DMS79 (cell line): Measurements from ENCODE around the gene ATP8B4.

Experiments used
- DNase-seq: peaks from one replicate; lab custom pipeline; 2025; lab: John Stamatoyannopoulos, UW

The ATP8B4 gene

DNA sequence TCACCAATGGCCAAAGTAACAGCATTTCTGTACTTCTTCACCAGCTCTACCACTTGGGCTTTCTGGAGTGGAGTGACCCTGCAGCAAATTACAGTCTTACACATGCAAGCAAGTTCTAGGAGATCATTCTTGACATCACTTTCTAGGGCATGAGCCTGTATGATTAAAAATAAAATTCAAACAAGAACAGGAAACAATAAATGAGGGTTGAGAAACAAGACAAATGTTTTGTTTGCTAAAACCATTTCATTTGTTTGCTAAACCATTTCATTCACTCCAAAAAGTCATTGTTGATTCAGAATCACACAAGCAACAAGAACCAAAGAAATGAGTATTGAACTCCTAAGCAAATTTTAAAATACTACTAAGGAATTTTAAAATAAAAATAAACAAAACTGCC lies 220.9 kb downstream of the ATP8B4 start:
- no peak for DNase-seq

DNA sequence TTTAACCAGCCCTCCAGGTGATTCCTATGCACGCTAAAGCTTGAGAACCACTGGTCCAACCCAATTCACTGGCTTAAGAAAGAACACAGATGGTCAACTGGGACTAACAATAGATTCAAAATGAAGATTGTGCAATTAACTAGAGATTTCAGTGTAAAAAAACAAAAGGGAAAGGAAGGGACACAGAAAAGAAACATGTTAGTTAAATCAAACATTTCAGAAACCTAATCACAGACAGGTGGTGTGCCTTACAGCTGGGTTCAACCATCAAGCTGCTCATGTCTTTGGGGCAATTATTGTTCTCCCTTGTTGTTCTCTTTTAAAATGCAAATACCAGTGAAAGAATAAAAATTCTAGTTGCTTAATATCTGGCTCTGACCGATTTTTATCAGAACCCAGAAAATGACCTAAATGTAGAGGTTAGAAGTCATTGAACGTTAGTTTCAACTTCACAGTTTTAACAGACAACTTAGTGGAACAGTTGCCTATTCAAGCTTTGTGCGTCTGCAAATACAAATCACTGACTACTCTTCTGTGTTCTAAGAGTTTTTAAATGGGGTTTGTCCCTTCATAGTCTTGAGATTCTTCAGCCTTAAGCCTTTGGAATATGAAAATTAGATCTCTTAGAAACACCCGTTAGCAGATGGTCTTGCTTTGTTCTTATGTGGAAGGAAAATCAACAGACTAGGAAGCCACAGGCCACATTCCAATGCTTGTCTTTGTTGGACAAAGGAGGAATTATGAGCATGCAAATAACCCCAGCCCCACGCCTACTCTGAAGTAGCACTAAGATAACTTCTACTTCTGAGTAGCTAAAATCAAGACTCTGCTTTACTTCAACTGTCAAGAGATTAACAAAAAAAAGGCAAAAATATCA lies 223.4 kb downstream of the ATP8B4 start:
- DNase-seq, result no peak

DNA sequence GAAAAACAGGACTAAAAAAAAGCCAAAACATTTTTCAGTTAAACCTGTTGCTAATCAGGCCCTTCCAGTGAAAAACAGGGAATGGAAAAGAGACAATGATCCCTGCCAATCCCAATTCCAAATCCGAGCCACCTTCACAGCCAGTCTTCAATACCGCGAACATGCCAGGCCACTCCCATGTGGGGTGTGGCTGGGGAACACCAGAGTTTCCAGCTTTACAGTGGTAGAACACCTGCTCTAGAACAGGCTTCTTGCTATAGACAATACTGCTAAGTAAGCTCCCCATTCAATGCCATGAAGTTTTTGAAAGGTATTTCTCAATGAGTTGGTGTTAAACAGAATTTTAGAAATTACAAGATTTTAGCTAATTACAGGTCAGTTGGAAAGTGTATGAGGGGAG lies 228.3 kb downstream of the ATP8B4 start:
- no peak for DNase-seq

DNA sequence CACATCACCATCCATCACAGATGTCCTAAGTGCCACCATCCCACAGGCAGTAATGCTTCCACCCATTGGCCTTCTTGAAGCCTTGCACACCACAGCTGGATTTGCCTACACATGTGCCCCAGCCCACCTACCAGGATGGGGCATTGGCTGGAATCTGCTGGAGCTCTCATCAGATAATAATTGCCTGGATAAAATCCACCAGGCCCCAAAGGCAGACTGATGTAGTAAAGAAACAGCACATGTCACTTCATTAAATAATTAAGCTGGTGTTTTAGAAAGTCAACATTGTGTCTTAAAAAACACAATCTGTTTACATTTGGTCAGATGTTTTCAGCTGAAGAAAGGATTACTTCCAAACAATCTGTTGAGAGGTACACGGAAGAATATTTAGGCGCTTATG lies 229.5 kb downstream of the ATP8B4 start:
- no peak for DNase-seq

DNA sequence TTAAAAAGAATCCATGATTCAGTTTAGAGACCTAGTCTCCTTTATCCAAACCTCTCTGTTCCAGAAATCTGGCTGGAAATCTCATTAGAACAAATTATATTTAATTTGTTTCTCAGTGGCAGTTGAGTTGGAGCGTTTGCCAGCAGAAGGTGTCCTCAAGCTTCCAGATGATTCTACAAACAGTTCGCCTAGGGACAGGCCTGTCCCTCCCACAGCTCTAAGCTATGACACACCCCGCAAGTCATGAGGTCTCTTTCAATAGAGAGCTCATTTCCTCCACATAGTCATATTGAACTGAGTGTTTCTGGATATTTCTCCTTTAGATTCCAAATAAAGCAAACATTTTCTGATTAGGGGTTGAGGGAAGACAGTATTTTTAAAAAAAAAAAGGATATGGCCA lies 230.3 kb downstream of the ATP8B4 start:
- DNase-seq, result no peak

DNA sequence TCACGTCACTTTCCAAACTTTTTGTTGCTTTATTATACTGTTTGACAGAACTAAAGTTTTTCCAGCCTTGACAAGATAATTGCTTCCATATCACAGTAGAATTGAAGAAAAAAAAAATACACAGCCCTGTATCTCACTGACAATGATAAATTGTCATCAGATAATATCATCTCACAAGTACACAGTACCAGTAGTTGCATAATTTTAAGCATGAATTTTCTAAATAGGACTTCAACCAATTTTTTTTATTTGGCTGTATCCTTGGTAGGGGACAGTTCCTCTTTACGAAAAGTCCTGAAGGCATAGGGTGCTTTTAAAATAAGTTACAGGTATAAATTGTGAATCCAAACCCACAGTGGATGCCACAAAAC lies 230.7 kb downstream of the ATP8B4 start:
- DNase-seq, result no peak

DNA sequence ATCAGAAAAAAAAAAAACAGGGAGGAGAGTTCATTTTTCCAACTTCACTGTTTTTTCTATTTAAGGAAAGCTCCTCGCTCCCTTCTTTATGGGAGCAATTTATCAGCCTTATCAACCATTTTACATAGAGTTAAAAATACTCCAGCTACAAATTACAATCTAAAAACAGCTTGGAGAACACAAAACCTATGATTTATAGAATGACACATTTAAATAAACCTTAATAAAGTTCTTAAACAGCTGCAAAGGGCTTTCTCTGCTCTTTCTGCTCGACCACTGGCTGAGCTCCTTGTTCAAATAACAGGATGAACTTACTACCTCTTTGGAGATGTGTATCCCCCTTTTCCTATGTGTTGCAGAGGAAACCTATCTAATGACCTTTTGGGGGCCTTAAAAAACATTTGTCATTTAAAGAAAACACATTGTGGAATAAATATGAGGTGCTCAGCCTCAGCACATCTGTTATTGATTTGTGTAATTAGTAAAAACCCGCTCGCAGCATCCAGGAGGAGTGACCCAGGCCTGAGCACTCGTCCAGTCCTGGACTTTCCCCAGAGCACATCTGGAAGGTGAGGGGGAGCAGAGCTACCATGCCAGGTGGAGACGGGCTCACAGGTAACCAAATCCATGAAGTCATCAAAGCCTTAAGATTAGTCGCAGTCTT lies 231.2 kb downstream of the ATP8B4 start:
- no peak for DNase-seq

DNA sequence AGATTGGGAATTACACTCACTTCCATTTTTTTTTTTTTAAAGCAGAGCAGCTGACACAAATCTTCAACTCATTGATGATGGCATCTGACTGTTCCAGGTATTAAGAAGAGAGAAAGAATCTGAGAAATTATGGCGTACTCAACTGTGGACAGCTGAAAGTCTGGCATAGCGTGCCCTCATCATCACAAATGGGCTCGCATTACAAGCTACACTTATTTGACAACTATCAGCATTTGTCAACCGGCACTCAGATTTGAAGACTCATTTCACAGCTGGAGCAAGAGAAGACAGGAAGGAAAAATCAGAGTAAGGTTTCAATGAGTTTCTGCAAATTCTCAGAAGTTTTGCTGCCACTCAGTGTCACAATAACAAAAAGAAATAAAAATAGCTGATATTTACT lies 235.9 kb downstream of the ATP8B4 start:
- DNase-seq, result no peak

DNA sequence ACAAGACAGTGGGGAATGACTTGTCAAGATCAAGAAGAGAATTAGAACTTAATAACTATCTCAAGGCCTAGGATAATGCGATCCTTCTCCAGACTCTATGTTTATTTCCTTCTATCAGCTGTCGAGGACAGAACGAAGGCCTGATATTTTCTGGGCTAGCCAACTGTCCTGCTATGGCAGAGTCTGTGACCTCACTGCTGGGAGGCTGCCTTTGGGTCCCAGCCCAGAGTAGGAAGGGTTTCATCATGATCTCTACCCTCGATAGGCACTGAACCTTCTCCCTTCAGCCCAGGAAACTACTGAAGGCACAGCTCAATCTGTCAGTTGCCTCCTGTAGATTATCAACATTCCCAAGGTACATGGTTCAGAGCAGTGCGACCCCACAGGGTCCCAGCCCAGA lies 237.2 kb downstream of the ATP8B4 start:
- DNase-seq, result no peak

DNA sequence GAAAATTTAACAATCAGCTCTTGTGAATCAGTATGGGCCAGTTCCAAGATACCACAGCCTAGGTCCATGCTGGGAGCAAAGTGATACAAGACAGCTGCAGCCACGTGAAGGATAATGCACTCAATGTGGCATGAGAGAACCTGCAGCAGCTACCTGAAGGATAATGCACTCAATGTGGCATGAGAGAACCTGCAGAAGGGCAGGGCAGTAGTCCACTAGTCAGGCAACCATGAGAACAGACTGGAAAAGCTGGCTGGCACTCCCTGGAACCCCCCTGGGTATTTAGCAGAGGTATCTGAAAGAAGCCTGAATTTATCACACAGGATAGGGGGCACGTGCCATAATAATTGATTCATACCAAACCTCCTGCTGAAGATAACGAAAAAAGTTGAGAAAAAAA lies 237.6 kb downstream of the ATP8B4 start:
- DNase-seq, result no peak

DNA sequence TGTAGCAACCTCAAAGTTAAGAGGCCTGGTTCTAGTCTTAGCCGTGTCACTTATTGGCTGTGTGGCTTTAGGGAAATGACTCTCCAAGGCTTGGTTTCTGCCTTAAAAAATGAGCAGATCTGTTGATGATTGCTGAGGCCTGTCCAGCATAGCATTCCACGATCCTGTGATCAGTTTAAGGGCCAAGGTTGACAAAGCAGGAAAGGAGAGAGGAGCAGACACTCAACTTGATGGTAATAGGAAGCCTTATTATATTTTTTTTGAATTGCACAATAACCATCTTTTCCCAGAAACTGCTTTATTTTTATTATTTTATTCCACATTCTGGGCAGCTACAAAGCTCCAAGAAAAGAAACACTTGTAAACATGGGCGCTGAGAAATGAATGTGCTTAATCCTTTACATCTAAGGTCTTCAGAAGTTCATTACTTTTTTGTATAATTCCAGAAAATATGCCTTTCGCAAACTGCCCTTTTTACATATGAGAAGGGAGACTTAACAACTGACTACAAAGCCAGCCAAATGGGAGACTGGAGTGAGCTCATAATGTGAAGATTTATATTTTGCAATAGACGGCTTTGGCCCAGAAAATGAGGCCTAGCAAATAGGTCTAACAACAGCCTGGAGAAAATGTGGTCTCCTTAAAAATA lies 241.0 kb downstream of the ATP8B4 start:
- DNase-seq, result no peak

DNA sequence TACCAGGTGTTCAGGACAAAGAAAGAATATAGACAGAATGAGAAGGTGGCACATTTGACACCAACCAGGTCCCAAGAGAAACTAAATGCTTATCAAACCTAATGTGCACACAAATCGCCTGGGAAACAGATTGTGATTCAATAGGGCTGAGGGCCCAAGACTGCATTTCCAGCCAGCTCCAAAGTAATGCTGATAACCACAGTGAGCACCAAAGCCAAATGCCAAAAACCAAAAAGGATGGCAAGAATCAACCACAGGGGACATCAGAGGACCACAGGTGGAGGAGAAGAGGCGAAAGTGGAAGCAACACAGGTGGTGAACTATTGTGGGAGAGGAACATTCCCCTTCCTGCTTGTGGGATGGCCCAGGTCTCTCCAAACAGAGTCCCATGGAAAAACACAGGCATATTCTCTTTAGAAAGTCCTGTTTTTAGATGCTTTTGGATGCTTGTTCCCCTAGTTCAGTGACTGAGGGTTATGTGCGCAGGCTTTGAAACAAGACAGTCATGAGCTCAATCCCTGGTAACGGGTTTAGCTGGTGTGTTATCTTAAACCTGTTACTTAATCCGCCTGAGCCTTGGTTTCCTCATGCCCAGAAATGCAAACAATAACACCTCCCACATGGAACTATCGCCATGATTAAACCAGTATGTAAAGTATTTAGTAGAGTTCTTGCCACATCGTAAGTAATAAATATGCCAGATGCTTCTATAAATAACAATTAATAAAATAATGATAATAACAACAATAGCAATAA lies 241.7 kb downstream of the ATP8B4 start:
- DNase-seq, result no peak

DNA sequence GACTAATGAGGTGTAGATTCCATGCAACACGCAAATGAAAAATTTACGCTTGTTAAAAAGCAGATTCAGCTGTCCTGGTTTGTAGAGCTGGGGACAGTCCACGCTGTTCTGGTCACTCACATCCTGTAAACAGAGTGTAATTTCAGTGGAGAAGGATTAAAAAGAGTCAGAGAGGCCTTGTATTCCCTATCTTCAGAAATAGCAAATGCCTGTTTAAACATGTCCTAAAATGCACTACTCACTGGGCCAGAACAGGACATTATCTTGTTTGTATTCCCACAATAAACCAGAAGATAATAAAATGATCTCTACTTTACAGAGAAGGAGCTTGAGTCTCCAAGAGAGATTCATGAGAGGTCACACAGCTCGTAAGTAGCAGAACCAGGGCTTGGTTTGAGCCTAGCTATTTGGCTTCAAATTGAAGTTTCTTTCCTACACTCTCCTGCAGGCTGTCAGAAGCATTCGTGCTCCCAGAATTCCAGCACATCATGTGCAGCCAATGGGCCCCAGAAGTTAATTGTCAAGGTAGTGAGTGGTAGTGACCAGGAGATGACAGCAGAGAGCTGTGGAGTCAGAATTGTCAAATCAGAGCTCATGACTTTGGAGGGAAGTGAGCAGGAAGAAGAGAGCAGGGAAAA lies 242.5 kb downstream of the ATP8B4 start:
- DNase-seq, result no peak

DNA sequence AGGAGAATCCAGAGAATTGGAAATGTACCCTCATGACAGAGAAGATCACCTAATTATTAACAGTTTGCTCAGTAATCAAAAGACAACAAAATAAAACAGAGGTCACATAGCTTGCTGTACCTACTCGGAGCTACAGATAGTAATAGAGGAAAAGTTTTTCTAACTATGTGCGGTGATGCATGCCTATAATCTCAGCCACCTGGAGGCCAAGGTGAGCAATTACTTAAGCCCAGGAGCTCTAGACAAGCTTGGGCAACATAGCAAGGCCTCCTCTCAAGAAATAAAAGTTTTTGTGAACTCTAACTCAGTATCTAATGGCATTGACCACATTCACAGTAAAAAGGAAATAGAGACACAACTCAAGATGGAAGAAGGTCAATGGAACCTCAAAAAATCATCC lies 243.6 kb downstream of the ATP8B4 start:
- DNase-seq, result no peak

DNA sequence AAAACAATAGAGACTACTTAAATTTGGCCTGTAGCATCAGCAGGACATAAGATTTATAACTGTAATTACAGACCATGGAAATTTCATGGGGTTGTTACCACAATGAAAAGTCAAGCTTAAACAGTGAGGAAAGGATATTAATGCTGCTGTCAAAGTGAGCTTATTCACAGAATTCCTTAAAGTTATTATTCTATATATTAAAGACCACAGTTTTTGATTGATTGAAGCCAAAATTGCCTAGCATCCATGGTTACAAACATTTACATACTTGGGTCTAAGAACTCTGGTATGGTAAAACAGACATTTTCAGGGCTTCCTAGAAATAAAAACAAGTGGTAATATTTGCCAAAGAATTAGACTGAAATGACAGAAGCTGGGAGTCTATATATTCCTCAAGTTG lies 248.6 kb downstream of the ATP8B4 start:
- no peak for DNase-seq

DNA sequence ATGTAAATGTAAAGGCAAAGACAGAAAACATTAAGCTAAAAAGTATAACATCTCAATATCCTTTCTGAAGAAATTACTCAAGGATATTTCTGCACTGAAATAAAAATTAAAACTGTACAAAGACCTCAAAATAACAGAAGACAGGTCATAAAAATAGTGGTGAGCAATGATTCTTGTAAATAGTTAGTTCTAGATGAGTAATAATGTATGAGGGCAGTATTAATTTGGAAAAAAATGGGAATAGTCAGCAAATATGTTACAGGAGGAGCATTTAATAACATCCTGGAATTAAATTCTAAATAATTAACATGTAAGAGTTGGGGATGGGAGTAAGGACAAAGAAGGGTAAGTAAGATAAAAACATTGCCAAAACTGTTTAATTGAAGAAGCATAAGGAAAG lies 250.7 kb downstream of the ATP8B4 start:
- DNase-seq, result no peak

DNA sequence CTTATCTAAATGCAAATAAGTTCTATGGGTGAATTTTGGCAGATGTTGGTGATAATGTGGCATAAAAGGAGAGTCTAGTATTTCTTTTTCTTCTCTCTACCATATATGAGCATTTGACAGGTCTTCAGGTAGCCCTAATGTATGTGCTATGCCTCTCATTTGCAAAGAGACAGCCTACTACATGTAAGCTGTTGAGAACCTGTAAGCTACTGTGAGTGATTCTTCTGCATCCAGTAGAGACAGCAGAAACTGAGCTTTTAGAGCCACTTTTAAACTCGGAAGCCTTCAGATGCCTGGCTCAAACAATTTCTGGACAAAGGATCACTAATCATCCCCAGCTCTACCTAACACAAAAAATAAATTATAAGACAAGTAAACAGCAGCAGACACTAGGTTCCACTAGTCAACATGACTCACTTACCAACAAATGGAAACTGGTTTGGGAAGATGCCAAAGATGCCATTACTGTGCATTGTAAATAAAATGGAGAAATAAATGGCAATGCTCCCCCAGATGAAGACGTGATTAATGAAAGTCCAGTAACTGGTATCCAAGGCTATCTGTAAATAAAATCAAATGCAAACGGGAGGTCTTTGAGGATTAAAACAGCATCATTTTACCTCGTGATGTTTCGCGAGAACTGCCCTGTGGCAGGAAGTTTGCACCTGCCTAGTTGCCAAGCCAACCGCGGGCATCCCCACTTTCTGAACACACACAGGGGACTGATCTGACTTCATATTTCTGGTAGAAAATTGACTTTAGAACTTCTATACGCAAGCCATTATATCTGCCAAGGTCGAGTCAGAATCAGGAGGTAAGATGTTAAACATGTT lies 252.9 kb downstream of the ATP8B4 start:
- no peak for DNase-seq

DNA sequence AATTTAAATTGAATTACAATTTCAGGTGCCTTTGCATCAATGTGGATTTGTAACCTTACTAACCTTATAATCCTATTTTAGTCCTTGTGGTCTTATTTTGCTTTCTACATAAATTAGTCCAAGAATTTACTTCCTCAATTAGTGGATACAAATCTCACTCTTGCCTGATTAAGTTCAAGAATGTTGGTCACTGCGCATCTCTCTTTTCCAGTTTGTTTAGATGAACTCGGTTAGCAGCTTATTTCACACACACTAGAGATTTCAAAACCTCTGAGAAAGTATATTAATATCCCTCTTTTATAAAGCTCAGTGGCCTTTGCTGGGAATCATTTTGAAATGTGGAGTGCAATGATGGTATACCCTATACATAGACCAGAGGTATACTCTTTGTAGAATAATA lies 254.8 kb downstream of the ATP8B4 start:
- no peak for DNase-seq

DNA sequence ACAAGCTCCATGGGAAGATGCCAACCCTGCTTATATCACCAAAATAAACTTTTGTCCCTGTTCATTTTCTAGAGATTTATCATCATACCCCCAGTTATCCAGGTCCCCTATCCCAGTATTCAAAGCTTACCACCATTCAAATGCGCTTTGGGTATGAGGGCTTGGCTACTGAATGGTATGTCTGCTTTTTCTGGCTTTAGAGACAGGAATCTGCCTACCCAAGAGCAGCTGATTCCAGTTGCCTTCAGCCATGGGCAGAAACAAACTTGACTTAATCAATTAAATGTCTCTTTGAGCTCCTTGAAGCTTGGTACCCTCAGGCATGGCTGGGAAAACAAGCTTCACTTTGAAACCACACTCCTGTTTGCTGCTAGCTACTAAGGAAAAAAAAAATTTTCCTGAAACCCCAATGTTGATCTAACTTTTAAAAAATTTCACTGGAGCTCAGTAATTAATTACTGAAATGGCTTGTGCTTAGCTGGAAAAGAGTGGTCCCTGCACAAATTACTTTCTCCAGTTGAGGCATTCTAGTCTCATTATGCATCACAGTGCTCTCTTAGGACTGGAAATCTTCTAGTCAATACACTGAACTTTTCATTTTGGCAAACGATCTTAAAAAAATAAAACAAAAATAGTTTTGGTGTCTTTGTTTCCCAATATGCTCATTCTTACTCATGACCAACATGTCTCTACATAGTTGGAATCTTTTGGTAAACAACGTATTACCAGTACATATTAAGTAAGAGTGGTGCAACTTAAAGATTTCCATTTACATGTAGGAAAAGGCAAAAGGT lies 255.4 kb downstream of the ATP8B4 start:
- DNase-seq, result no peak

DNA sequence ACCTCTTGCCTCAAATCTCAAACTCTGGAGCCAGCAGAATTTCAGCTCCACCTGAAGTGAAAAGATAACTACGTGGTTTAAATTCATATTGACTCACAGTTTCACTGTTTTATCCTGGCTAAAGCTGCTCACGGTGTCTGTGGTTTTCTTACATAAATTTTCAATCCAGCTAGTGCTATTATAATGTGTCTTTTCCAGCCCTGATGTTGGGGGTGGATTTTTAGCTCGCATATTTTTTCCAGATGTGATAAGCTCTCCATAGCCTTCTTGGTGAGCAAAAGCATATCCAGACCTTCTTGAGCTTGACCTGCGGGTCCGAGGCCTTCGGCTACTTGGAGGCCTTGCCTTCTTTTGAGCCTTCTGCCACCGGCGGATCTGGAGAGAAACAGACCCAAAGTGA lies 258.9 kb downstream of the ATP8B4 start:
- no peak for DNase-seq
